HG03354 (cell line): ENCODE results near the gene DNAJB1.
"Not testable (repeated sequence)": the region's sequence is repeated elsewhere in the genome, so short reads cannot be mapped to it uniquely, and the experiment has no call there.

Experiments
- ATAC-seq: cut with Tn5 transposase; IDR thresholded peaks from one replicate; pipeline ENCODE4 v1.9.1; 2021; ENCODE audit warnings: mild to moderate bottlenecking; ENCODE audit not compliant: unreplicated experiment, poor library complexity, severe bottlenecking

DNAJB1 gene

DNA sequence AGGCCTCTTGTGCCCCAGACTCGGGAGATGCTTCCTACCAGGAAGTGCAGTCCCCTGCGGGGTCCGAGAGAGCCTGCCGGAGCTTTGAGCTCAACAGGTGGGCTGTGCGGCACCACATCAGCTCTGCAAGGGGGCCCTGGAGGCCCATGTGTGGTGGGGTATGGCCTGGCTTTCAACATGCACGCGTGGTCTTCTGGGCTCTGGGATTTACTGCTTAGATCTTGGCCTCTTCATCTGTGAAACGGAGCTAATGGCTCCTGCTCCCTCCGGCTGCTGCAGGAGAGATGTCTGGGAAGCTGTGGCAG is 35.7 kb upstream of the DNAJB1 start:
- no peak for ATAC-seq

DNA sequence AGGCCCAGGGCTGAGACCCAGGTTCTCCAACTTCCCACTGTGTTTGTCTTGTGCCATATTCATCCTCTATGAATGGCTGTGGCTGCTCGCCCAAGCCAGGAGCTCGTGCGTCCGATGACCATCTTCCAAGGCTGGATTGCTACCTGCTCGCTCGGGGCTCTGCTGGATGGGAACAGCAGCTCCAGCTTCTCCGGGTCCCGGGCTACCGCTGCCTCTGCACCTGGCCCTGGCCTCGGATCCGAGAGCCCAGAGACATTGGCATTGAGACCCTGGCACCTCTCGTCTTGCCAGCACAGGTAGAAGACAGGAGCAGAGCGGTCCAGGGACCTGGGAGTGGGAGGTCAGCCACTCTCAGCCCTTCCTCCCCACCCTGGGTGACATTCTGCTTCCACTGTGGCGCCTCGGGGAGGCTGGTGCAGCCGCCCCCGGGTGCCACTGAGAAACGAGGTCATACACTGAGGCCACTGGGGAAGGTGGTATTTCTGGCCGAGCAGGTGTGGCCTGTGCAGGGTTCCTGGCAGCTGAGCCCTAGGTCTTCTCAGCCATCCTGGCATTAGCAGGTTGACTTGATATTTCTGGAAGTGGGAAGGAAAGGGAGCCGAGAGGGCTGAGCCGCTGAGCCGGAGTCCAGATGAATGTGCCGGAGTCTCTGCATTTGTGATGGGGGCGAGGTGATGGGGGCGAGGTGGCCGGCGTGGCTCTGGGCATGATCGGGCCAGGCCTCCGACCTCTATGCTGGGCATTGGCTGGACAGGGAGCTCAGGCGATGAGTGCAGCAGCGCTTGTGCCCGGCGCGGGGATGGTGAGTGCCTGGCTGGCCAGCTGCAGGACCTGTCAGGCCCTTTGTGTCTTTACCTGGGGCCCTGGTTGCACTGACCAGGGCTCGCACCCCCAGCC is 35.1 kb upstream of the DNAJB1 start:
- ATAC-seq = no peak

DNA sequence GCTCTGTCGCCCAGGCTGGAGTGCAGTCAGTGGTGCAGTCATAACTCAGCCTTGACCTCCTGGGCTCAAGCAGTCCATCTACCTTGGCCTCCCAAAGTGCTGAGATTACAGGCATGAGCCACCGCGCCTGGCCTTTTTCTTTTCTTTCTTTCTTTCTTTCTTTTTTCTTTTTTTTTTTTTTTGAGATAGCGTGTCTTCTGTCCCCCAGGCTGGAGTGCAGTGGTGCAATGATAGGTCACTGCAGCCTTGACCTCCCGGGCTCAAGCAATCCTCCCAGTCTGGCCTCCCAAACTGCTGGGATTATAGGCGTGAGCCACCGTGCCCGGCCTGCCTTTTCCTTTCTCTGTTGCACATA is 33.8 kb upstream of the DNAJB1 start:
- ATAC-seq = not testable (repeated sequence)

DNA sequence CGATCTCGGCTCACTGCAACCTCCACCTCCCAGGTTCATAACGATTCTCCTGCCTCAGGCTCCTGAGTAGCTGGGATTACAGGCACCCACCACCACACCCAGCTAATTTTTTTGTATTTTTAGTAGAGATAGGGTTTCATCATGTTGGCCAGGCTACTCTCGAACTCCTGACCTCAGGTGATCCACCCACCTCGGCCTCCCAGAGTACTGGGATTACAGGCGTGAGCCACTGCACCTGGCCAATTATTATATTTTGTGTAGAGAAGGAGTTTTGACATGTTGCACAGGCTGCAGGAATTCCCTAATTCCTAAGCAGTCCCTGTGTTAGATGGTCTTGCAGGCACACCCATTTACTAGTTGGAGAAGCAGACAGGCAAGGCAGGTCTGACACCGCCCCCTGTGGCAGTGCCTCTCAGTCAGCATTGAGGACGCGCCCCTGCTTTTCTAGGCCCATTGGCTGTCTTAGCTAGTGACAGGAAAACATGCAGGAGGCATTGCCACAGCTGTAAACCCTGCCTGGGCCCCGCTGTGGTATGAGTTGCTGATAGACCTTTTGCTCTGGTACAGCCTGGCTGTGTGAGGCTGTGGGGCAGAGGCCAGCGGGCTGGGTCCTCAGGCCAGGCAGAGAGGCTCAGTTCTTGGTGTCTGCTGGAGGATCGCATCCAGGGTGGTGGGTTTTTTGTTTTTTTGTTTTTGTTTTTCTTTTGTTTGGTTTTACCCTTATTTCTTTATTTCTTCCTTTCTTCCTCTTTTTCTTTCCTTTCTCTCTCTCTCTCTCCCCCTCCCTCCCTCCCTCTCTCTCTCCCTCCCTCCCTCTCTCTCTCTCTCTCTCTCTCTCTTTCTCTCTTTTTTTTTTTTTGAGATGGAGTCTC is 33.2 kb upstream of the DNAJB1 start:
- not testable (repeated sequence) for ATAC-seq

DNA sequence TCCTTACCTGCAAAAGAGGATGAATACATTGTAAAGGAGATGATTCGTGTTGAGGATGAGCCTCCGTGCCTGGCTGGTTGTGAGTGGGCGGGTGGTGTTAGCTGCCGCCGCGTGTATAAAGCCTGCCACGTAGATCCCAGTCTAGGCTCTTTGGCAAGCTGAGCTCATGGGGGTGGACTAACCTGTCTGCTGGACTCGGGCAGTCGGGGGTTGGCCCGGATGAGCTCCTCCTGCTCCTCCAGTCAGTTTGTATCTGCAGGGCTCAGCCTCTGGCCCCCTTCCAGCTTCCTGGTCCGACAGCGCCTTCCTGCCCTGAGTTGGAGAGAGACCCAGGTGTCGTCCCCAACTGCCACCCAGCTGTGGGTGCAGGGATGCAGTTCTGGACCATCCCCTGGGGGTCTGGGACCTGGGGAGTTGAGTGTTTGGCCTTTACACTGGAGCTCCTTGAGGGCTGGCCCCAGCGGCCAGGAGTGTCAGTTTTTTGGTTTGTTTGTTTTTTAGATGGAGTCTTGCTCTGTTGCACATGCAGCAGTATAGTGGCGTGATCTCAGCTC is 32.1 kb upstream of the DNAJB1 start:
- no peak for ATAC-seq

DNA sequence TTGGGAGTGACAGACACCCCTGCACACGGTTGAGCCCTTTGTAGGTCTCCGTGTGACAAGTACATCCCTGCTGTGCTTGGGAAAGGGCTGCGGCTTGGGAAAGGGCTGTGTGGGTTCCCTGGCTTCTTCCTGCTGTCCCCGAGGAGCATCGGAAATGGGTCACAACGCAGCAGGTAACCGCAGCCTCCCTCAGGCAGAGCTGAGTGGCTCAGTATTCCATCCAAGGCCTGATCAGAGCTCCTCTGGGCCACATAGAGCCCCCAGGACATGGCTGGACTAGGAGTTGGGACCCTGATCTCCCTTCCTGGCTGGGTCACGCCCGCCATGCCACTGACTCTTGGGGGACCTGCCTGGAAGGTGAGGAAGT is 27.5 kb upstream of the DNAJB1 start:
- no peak for ATAC-seq

DNA sequence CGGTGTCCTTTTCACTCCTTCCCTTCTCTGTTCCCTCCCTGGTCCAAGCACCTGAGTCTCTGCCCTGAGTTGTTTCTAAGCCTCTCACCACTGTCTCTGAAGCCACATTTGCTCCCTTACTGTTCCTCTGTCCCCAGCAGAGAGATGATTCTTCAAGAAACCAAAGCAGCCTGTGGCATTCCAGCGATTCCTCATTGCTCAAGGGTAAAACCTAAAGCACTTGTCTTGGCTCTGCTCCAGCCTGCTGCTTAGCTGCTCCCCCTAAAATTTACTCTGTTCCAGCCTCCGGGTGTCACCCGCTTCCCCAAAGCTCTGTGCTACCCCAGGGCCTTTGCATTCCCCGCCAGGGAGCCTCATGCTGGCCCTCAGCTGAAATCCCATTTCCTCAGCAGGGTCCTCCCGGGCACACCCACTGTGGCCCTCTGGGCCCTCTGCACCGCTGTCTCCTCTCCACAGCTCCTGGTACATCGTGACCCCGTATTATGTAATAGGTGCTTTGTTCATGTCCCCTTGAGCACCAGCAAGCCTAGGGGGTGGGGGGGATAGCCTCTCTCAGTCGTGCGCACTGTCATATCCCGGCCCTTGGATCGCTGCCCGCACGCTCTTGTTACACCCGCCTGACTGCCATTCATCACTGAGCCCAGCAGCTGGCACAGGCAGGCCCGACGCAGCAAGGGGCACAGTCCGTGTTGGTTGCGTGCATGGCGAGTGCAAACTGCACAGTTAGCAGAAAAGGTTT is 26.9 kb upstream of the DNAJB1 start:
- ATAC-seq = no peak

DNA sequence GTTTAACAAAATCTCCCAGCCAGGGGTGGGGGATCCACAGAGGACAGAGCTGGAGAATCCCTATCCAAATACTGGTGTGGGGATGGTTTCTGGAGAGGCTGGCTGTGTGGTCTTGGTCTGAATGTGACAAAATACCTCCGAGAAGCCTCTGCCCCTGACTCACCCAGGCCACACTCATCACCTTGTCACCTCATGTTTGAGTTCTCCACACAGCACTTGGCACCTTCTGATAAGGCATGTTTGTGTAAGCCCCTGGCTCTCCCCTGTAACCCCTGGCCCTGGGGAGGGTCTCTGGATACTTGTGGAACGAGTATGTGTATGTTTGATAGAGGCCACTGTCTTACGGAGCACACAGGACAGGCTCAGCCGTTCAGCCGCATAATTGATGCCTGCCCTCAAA is 25.9 kb upstream of the DNAJB1 start:
- no peak for ATAC-seq

DNA sequence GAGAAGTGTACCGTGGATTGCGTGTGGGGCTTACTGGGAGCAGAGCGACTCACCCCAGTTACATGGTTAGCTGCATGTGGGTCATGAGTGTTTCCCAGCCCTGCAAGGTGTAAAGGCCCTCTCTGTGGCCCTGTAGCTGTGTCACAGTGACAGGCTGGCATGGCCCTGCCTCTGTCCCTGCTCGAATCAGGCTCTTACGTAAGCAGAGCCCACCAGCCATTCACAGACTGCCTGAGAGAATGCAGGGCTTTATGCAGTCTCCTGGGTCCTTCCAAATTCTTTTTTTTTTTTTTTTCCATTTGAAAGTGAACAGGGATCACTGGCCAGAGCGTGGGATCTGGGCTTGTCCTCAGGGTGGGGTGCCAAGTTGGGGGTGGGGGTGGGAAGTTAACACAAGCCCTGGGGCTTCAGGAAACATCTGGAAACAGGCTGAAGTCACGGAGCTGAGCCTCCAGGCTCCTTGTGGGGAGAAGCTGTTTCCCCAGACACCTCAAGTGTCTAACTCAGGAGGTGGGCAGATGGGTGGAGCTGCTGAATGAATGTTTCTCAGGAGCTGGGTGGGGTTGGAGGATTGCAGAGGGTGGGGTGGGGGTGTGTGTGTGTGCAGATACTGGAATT is 24.6 kb upstream of the DNAJB1 start:
- ATAC-seq = no peak

DNA sequence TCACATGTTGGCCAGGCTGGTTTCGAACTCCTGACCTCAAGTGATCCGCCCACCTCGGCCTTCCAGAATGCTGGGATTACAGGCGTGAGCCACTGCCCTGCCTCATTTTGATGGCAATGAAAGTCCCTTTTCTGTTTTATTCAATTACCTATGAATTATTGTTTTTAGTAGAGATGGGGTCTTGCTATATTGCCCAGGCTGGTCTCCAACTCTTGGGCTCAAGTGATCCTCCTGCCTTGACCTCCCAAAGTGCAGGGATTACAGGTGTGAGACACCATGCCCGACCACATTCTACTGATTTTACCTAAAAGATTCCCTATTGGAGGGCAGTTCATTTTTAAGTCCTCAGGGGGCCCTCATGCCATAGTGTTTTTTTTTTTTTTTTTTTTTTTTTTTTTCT is 23.8 kb upstream of the DNAJB1 start:
- ATAC-seq = not testable (repeated sequence)

DNA sequence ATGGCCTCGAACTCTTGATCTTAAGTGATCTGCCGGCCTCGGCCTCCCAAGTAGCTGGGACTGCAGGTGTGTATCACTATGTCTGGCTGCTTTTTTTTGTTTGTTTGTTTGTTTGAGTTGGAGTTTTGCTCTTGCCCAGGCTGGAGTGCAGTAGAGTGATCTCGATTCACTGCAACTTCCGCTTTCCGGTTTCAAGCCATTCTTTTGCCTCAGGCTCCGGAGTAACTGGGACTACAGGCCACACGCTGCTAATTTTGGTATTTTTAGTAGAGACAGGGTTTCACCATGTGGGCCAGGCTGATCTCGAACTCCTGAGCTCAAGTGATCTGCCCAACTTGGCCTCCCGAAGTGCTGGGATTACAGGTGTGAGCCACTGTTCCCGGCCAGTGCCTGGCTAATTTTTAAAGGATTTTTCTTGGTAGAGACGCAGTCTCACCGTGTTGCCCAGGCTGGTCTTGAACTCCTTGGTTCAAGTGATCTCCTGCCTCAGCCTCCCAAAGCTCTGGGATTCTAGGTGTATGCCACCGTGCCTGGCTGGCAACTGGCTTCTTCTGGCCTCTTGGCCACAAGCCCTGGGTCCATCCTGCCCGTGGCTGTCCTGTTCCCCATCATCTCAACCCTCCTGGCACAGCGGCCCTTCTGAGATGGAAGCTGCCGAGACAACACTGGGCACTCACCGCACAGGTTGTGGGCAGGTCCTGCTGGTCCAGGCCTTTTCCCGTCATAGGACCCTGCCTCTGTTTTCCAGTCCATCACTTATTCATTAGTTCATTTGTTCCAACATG is 22.7 kb upstream of the DNAJB1 start:
- ATAC-seq = no peak

DNA sequence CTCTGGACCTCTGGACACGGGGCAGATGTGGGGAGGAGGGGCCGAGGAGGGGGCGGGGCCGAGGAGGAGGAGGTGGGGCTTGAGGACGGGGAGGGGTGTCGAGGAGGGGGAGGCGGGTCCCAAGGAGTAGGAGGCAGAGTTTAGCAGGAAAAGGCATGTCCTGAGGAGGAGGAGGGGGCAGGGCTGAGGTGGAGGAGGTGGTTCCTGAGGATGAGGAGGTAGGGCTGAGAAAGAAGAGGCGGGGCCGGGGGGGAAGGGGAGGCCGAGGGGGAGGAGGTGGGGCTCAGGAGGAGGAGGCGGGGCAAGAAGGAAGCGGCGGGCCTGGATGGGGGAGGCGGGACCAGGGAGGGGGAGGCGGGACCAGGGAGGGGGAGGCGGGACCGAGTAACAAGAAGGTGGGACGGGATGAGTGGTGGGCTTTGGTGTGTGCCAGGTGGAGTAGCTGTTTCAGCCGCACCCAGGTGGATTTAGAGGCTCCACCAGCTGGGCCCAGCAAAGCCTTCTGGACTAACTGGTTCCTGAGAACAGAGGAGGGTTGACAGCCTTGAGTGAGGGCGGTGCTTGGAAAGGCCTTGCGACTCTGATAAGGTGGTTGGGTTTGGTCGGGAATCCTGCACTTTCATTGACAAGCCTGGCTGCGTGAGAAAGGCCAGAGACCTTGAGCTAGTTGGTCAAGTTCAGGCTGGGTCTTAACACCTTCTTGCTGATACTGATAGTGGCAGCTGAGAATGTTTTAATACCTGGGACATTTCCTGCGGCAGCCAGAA is 18.9 kb upstream of the DNAJB1 start:
- no peak for ATAC-seq

DNA sequence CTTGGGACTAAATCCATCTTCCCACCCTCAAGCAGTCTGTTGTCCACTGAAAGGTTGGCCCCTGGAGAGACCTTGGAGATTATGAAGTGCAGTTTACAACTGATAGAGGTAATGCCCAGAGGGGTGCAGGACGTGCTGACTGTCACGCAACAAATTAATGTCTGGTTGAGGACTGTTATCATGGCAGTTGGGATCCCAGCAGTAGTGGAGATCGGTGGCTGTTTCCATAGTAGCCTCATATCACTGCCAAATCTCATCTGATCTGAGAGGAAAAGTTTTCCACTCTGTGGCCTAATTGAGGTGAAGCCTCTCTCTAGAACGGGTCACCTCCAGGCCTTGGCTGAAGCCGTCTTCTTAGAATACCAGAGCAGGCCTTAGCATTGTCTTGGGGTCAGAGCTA is 15.3 kb upstream of the DNAJB1 start:
- no peak for ATAC-seq

DNA sequence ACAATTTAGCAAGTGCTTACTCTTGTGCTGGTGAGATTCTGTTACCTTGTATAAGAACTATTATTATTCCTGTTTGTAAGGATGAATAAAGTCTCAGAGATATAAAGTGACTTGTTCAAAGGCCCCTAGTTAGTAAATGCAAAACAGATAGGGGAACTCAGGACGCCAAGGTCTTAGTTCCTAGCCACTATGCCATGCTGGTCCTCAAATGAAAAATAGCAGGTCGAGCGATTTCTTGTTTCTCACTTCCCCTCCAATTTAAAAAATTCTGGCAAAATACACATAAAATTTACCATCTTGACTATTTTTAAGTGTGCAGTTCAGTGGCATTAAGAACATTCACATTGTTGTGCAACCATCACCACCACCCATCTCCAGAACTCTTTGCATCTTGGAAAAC is 12.3 kb upstream of the DNAJB1 start:
- no peak for ATAC-seq

DNA sequence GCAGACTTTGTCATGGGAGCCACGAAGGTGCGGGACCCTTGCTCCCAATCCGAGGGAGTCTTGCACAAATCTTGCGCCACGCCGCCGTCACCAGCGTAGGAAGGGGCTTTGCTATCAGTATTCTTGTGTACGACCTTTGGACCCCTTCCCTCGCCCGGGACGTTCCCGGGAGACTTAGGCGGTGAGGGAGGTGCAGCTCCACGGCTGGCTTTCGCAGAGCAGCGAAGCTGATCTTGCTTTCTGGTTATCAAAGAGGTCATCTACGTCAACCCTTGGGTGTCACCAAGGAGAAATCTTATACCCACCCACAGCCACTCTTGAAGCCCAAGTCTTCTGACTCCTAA is 11.8 kb upstream of the DNAJB1 start:
- ATAC-seq = no peak

DNA sequence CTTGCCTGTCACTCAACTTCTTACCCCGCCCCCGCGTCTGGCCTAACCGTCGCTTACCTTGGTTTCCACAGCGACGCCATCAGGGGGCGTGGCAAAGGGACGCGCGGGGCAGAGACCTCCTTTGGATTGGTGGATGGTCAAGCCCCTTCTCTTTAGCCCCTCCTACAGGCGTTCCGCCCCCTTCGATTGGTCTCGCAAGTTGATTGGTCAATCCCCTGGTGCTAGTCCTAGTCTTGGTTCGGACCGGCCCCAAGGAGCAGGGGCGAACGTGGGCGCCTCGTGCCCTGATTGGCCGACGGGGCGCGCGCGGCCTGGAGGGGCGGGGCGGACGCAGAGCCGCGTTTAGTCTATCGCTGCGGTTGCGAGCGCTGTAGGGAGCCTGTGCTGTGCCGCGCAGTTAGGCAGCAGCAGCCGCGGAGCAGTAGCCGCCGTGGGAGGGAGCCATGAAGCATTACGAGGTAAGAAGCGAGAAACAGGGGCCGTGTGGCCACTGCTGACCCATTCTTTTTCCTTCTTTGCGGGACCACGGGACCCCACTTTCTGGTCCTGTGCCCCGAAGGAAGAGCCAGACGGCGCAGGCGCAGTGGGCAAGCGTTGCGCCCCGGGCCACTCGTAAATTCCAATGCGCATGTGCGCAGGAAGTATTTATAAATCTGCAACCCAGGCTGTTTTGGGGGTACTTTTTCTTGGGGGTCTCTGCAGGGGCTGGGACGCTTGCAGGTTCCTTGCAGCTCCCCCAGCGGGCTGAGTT is 11.2 kb upstream of the DNAJB1 start, which contains the start of gene TECR:
TECR (plus strand) TSS at position 341 of the 751 bp plus-strand sequence; CDS start at position 444, 103 bp downstream.
- peak; percentile 93 for ATAC-seq

DNA sequence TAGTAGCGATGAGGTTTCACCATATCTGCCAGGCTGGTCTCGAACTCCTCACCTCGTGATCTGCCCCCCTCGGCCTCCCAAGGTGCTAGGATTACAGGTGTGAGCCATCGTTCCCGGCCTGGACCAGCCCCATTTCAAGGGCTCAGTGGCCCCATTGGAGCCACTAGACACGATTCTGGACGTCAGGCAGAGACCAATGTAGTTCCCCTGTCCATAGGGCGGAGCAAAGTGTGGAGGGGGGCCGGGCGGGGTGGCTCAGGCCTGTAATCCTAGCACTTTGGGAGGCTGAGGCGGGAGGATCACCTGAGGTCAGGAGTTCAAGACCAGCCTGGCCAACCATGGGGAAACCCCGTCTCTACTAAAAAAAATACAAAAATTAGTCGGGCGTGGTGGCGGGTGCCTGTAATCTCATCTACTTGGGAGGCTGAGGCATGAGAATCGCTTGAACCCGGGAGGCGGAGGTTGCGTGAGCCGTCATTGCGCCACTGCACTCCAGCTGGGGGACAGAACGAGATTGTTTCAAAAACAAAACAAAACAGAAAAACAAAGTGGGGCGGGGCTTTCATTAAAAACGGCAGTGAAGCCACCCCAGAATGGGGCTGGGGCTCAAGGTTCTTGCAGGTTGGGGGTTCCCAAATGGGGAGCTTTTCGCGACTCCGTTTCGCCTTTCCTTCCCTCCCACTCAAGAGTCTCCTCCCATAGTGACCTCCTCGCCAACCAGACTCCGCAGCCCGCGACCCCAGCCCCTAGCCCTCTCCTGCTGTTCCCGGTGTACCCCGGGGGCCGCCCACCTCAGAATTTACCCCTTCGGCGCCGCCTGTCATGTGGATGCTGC is 10.4 kb upstream of the DNAJB1 start:
- peak; percentile 1 for ATAC-seq
